Activated CD4-positive, alpha-beta T cell treated with anti-CD3 and anti-CD28 coated beads, Interleukin-2, amount 10 ng/mL, durations not matched to agents 24 days and 14 days (primary cell): ENCODE measurements around the gene TM2D3. TPM values are rescaled to one million over a fixed set of nuclear protein-coding genes. Genes with fewer than 3 reads are reported as not detected.
"Not testable (repeated sequence)": the region's sequence is repeated elsewhere in the genome, so short reads cannot be mapped to it uniquely, and the experiment has no call there.

ENCODE experiments used
- DNase-seq: peaks from one replicate; pipeline ENCODE4 v3.0.0; 2022
- H3K27ac Mint-ChIP-seq: one replicate; pipeline ENCODE4 v1.8.0; 2022; ENCODE audit warnings: mild to moderate bottlenecking, mixed read lengths
- H3K27me3 Mint-ChIP-seq: one replicate; pipeline ENCODE4 v1.8.0; 2022; ENCODE audit warnings: mixed read lengths
- H3K36me3 Mint-ChIP-seq: one replicate; pipeline ENCODE4 v1.8.0; 2022; ENCODE audit warnings: low read depth, mild to moderate bottlenecking, mixed read lengths
- H3K4me1 Mint-ChIP-seq: one replicate; pipeline ENCODE4 v1.8.0; 2021; ENCODE audit warnings: mixed read lengths
- H3K4me3 Mint-ChIP-seq: one replicate; pipeline ENCODE4 v1.8.0; 2022; ENCODE audit warnings: mild to moderate bottlenecking, moderate library complexity, mixed read lengths
- H3K9me3 Mint-ChIP-seq: one replicate; pipeline ENCODE4 v1.8.0; 2021; ENCODE audit warnings: mixed read lengths
- intact Hi-C: fragments of 100-400 bp; cut with micrococcal nuclease; formaldehyde crosslinking; loops from one replicate; pipeline ENCODE4 v1.15.1; 2023
- total RNA-seq: library from RNA; stranded (reverse); gene quantifications from 2 replicates; pipeline ENCODE4 v1.2.3, GENCODE V29; 2022

Gene TM2D3
- total RNA-seq, 1 donor from 2014 or later = 56.2 TPM

GRCh38 chr15:101650145-101650544, 2.0 kb downstream of the TM2D3 start:
- DNase-seq = peak; percentile 56
- peaks cover 36% of the 10 kb centered on the region for H3K4me1 Mint-ChIP-seq
- H3K27me3 Mint-ChIP-seq = no peaks in the 10 kb centered on the region
- intact Hi-C loops = loop anchor here (5.0 to 10.0 kb wide), 4 partner anchors 188 to 1048 kb away; partner anchors contain the start of genes ASB7, LINS1 and SELENOS
- no peaks in the 10 kb centered on the region for H3K9me3 Mint-ChIP-seq
- peak overlapping the region; percentile 43 for H3K27ac Mint-ChIP-seq
- peaks cover 41% of the 10 kb centered on the region for H3K36me3 Mint-ChIP-seq
- H3K4me3 Mint-ChIP-seq = peak overlapping the region; percentile 86

- DNase-seq = peak; percentile 47
- H3K4me1 Mint-ChIP-seq = peaks cover 26% of the 10 kb centered on the region
- intact Hi-C loops = no loop called here
- no peak overlapping the region for H3K4me3 Mint-ChIP-seq
- peaks cover 43% of the 10 kb centered on the region for H3K36me3 Mint-ChIP-seq
- no peak overlapping the region for H3K27ac Mint-ChIP-seq
- no peaks in the 10 kb centered on the region for H3K9me3 Mint-ChIP-seq
- H3K27me3 Mint-ChIP-seq = no peaks in the 10 kb centered on the region
These were observed 3.8 kb downstream of the TM2D3 start for GRCh38 chr15:101648356-101648755.

GRCh38 chr15:101647251-101647650, 4.9 kb downstream of the TM2D3 start:
- H3K27me3 Mint-ChIP-seq = no peaks in the 10 kb centered on the region

GRCh38 chr15:101646672-101647071, 5.5 kb downstream of the TM2D3 start:
- Mint-ChIP-seq H3K4me1 (peaks cover 35% of the 10 kb centered on the region), H3K4me3 (no peak overlapping the region), H3K9me3 (no peaks in the 10 kb centered on the region), H3K27me3 (no peaks in the 10 kb centered on the region), H3K36me3 (peaks cover 50% of the 10 kb centered on the region), H3K27ac (no peak overlapping the region)
- peak; percentile 52 for DNase-seq
- intact Hi-C loops = no loop called here

More at GRCh38 chr15:101647251-101647650, 4.9 kb downstream of the TM2D3 start:
- peak; percentile 51 for DNase-seq
- intact Hi-C loops = no loop called here
- H3K9me3 Mint-ChIP-seq = no peaks in the 10 kb centered on the region
- no peak overlapping the region for H3K27ac Mint-ChIP-seq
- H3K36me3 Mint-ChIP-seq = peaks cover 50% of the 10 kb centered on the region
- H3K4me1 Mint-ChIP-seq = peaks cover 30% of the 10 kb centered on the region
- H3K4me3 Mint-ChIP-seq = no peak overlapping the region

GRCh38 chr15:101642361-101642760, 9.8 kb downstream of the TM2D3 start:
- H3K27me3 Mint-ChIP-seq = no peaks in the 10 kb centered on the region
- H3K9me3 Mint-ChIP-seq = no peaks in the 10 kb centered on the region
- H3K4me3 Mint-ChIP-seq = no peak overlapping the region
- intact Hi-C loops = no loop called here
- peak; percentile 58 for DNase-seq
- no peak overlapping the region for H3K27ac Mint-ChIP-seq
- peaks cover 18% of the 10 kb centered on the region for H3K4me1 Mint-ChIP-seq
- H3K36me3 Mint-ChIP-seq = peaks cover 48% of the 10 kb centered on the region

GRCh38 chr15:101641894-101642293, 10.3 kb downstream of the TM2D3 start:
- peaks cover 44% of the 10 kb centered on the region for H3K36me3 Mint-ChIP-seq
- no peaks in the 10 kb centered on the region for H3K9me3 Mint-ChIP-seq
- H3K4me3 Mint-ChIP-seq = no peak overlapping the region
- H3K27ac Mint-ChIP-seq = no peak overlapping the region
- DNase-seq = peak; percentile 64
- peaks cover 18% of the 10 kb centered on the region for H3K4me1 Mint-ChIP-seq
- H3K27me3 Mint-ChIP-seq = no peaks in the 10 kb centered on the region
- intact Hi-C loops = loop anchor here (1.0 kb wide), 1 partner anchor 342 kb away; no protein-coding TSS in a partner anchor

- H3K4me3 Mint-ChIP-seq = peak overlapping the region; percentile 27
- peaks cover 44% of the 10 kb centered on the region for H3K36me3 Mint-ChIP-seq
- peak; percentile 93 for DNase-seq
- no peaks in the 10 kb centered on the region for H3K9me3 Mint-ChIP-seq
- no peaks in the 10 kb centered on the region for H3K27me3 Mint-ChIP-seq
- H3K27ac Mint-ChIP-seq = peak overlapping the region; percentile 79
- intact Hi-C loops = loop anchor here (1.0 kb wide), 1 partner anchor 341 kb away; no protein-coding TSS in a partner anchor
- peaks cover 18% of the 10 kb centered on the region for H3K4me1 Mint-ChIP-seq
These were observed 10.9 kb downstream of the TM2D3 start for GRCh38 chr15:101641129-101641764.

- no peak overlapping the region for H3K27ac Mint-ChIP-seq
- H3K4me1 Mint-ChIP-seq = peaks cover 13% of the 10 kb centered on the region
- no peaks in the 10 kb centered on the region for H3K27me3 Mint-ChIP-seq
- H3K9me3 Mint-ChIP-seq = no peaks in the 10 kb centered on the region
- peaks cover 30% of the 10 kb centered on the region for H3K36me3 Mint-ChIP-seq
- peak; percentile 39 for DNase-seq
- H3K4me3 Mint-ChIP-seq = no peak overlapping the region
- intact Hi-C loops = no loop called here
These were observed 12.5 kb downstream of the TM2D3 start for GRCh38 chr15:101639667-101640066.

- Mint-ChIP-seq H3K36me3 (peaks cover 23% of the 10 kb centered on the region), H3K27me3 (no peaks in the 10 kb centered on the region), H3K4me1 (peaks cover 13% of the 10 kb centered on the region), H3K4me3 (no peak overlapping the region), H3K27ac (no peak overlapping the region), H3K9me3 (no peaks in the 10 kb centered on the region)
- intact Hi-C loops = no loop called here
- DNase-seq = peak; percentile 43
These were observed 14.3 kb downstream of the TM2D3 start for GRCh38 chr15:101637919-101638318.

GRCh38 chr15:101637516-101637915, 14.7 kb downstream of the TM2D3 start:
- no peaks in the 10 kb centered on the region for H3K9me3 Mint-ChIP-seq
- no peak for DNase-seq
- H3K27me3 Mint-ChIP-seq = no peaks in the 10 kb centered on the region
- H3K36me3 Mint-ChIP-seq = peaks cover 21% of the 10 kb centered on the region
- intact Hi-C loops = no loop called here
- H3K4me1 Mint-ChIP-seq = peaks cover 12% of the 10 kb centered on the region
- H3K4me3 Mint-ChIP-seq = no peak overlapping the region
- no peak overlapping the region for H3K27ac Mint-ChIP-seq

- no peaks in the 10 kb centered on the region for H3K27me3 Mint-ChIP-seq
- H3K9me3 Mint-ChIP-seq = no peaks in the 10 kb centered on the region
- intact Hi-C loops = no loop called here
- H3K4me3 Mint-ChIP-seq = no peak overlapping the region
- H3K36me3 Mint-ChIP-seq = peaks cover 18% of the 10 kb centered on the region
- peaks cover 8% of the 10 kb centered on the region for H3K4me1 Mint-ChIP-seq
- H3K27ac Mint-ChIP-seq = no peak overlapping the region
- DNase-seq = peak; percentile 43
These were observed 15.1 kb downstream of the TM2D3 start for GRCh38 chr15:101637038-101637437.

GRCh38 chr15:101635944-101636727, 16.0 kb downstream of the TM2D3 start:
- Mint-ChIP-seq H3K27ac (no peak overlapping the region), H3K4me1 (peaks cover 3% of the 10 kb centered on the region), H3K36me3 (peaks cover 18% of the 10 kb centered on the region), H3K4me3 (no peak overlapping the region), H3K9me3 (no peaks in the 10 kb centered on the region), H3K27me3 (no peaks in the 10 kb centered on the region)
- DNase-seq = peak; percentile 48
- intact Hi-C loops = no loop called here

GRCh38 chr15:101633356-101633755, 18.8 kb downstream of the TM2D3 start:
- Mint-ChIP-seq H3K9me3 (no peaks in the 10 kb centered on the region), H3K27me3 (no peaks in the 10 kb centered on the region), H3K4me1 (no peaks in the 10 kb centered on the region), H3K4me3 (no peak overlapping the region), H3K27ac (no peak overlapping the region), H3K36me3 (no peaks in the 10 kb centered on the region)
- intact Hi-C loops = no loop called here
- DNase-seq = peak; percentile 45

- H3K27me3 Mint-ChIP-seq, DNase-seq, H3K4me3 Mint-ChIP-seq, H3K9me3 Mint-ChIP-seq, intact Hi-C loops, H3K27ac Mint-ChIP-seq: not testable (repeated sequence)
- Mint-ChIP-seq H3K36me3 (peaks cover 17% of the 10 kb centered on the region), H3K4me1 (peaks cover 16% of the 10 kb centered on the region)
These were observed 25.5 kb downstream of the TM2D3 start for GRCh38 chr15:101626729-101627128.
